Stimulated activated CD8-positive, alpha-beta memory T cell treated with anti-CD3 and anti-CD28 coated beads, Interleukin-15, amount 100 ng/mL, for 1 hour (primary cell): Measurements from ENCODE around the gene ABCA4.

ENCODE experiments used
- DNase-seq: peaks from one replicate; pipeline ENCODE4 v3.0.0-alpha.2; 2020; ENCODE audit warnings: low read depth

ABCA4 gene

GRCh38 chr1:94122201-94122970 lies 1.4 kb upstream of the ABCA4 start:
- DNase-seq = no peak

GRCh38 chr1:94121411-94121821 lies 468 bp upstream of the ABCA4 start:
- no peak for DNase-seq

GRCh38 chr1:94120570-94120901 lies 412 bp downstream of the ABCA4 start:
- no peak for DNase-seq

GRCh38 chr1:94119796-94120569 lies 965 bp downstream of the ABCA4 start:
- DNase-seq = no peak

- no peak for DNase-seq
These were observed 1.6 kb downstream of the ABCA4 start for GRCh38 chr1:94119306-94119705.

- DNase-seq = no peak
These were observed 2.5 kb downstream of the ABCA4 start for GRCh38 chr1:94118471-94118870.

- no peak for DNase-seq
These were observed 2.9 kb downstream of the ABCA4 start for GRCh38 chr1:94118013-94118412.

- DNase-seq = no peak
These were observed 3.6 kb downstream of the ABCA4 start for GRCh38 chr1:94117259-94117851.

GRCh38 chr1:94115900-94116436 lies 5.0 kb downstream of the ABCA4 start:
- no peak for DNase-seq

- DNase-seq = no peak
These were observed 5.6 kb downstream of the ABCA4 start for GRCh38 chr1:94115254-94115899.

GRCh38 chr1:94113589-94114226 lies 7.2 kb downstream of the ABCA4 start:
- DNase-seq = no peak

- DNase-seq = no peak
These were observed 9.1 kb downstream of the ABCA4 start for GRCh38 chr1:94111879-94112278.

- DNase-seq = no peak
These were observed 9.8 kb downstream of the ABCA4 start for GRCh38 chr1:94110946-94111740.

GRCh38 chr1:94110021-94110761 lies 10.8 kb downstream of the ABCA4 start:
- DNase-seq = no peak

- no peak for DNase-seq
These were observed 11.5 kb downstream of the ABCA4 start for GRCh38 chr1:94109478-94109877.

- DNase-seq = no peak
These were observed 13.8 kb downstream of the ABCA4 start for GRCh38 chr1:94107141-94107540.

GRCh38 chr1:94106716-94107115 lies 14.2 kb downstream of the ABCA4 start:
- DNase-seq = no peak

GRCh38 chr1:94105957-94106529 lies 14.9 kb downstream of the ABCA4 start:
- DNase-seq = no peak

GRCh38 chr1:94105581-94105952 lies 15.4 kb downstream of the ABCA4 start:
- no peak for DNase-seq
